HG03378 (cell line): ENCODE data around the gene OR2G3.

Source experiments
- ATAC-seq: cut with Tn5 transposase; IDR thresholded peaks from one replicate; pipeline ENCODE4 v1.9.1; 2021; ENCODE audit warnings: mild to moderate bottlenecking, moderate library complexity; ENCODE audit not compliant: unreplicated experiment

Gene OR2G3

GRCh38 chr1:247605286-247605685, at the start of gene OR2G3:
OR2G3 (plus strand) TSS chr1:247605586; CDS start chr1:247605586, 0 bp downstream.
- ATAC-seq = no peak

- ATAC-seq = no peak
Observed at GRCh38 chr1:247557926-247558674, 47.3 kb upstream of the OR2G3 start.

GRCh38 chr1:247561711-247562110, 43.7 kb upstream of the OR2G3 start:
- ATAC-seq = no peak

- no peak for ATAC-seq
Observed at GRCh38 chr1:247562198-247562597, 43.2 kb upstream of the OR2G3 start.

GRCh38 chr1:247574236-247574635, 31.1 kb upstream of the OR2G3 start:
- ATAC-seq = no peak

- no peak for ATAC-seq
Observed at GRCh38 chr1:247574664-247575063, 30.7 kb upstream of the OR2G3 start.

GRCh38 chr1:247576514-247576913, 28.9 kb upstream of the OR2G3 start:
- no peak for ATAC-seq

GRCh38 chr1:247578946-247579460, 26.4 kb upstream of the OR2G3 start:
- ATAC-seq = no peak

- ATAC-seq = no peak
Observed at GRCh38 chr1:247588060-247588459, 17.3 kb upstream of the OR2G3 start, which contains the start of gene OR2G2. OR2G2 (plus strand) TSS chr1:247588360; CDS start chr1:247588360, 0 bp downstream.

GRCh38 chr1:247613405-247613804, 8.0 kb downstream of the OR2G3 start:
- ATAC-seq = no peak

- ATAC-seq = no peak
Observed at GRCh38 chr1:247614625-247615024, 9.2 kb downstream of the OR2G3 start.

GRCh38 chr1:247627951-247628350, 22.6 kb downstream of the OR2G3 start:
- no peak for ATAC-seq

- ATAC-seq = no peak
Observed at GRCh38 chr1:247638011-247638410, 32.6 kb downstream of the OR2G3 start.

- no peak for ATAC-seq
Observed at GRCh38 chr1:247638781-247639180, 33.4 kb downstream of the OR2G3 start.

- no peak for ATAC-seq
Observed at GRCh38 chr1:247639381-247639981, 34.1 kb downstream of the OR2G3 start.

- no peak for ATAC-seq
Observed at GRCh38 chr1:247642742-247643141, 37.4 kb downstream of the OR2G3 start.

GRCh38 chr1:247646867-247647266, 41.5 kb downstream of the OR2G3 start:
- ATAC-seq = no peak

GRCh38 chr1:247647864-247648263, 42.5 kb downstream of the OR2G3 start:
- ATAC-seq = no peak

- ATAC-seq = no peak
Observed at GRCh38 chr1:247653040-247653439, 47.7 kb downstream of the OR2G3 start.
